GM21515 (cell line): ENCODE measurements around the gene NBL1.
"Not testable (repeated sequence)": the region's sequence is repeated elsewhere in the genome, so short reads cannot be mapped to it uniquely, and the experiment has no call there.

ENCODE experiments used
- ATAC-seq: cut with Tn5 transposase; IDR thresholded peaks from one replicate; pipeline ENCODE4 v1.9.1; 2021; ENCODE audit not compliant: unreplicated experiment

Gene NBL1

GRCh38 chr1:19621274-19621950, 22.7 kb upstream of the NBL1 start:
- no peak for ATAC-seq

- no peak for ATAC-seq
Measured at GRCh38 chr1:19622204-19622603, 21.9 kb upstream of the NBL1 start.

GRCh38 chr1:19623523-19623922, 20.6 kb upstream of the NBL1 start:
- no peak for ATAC-seq

GRCh38 chr1:19625291-19625937, 18.7 kb upstream of the NBL1 start:
- ATAC-seq = no peak

- no peak for ATAC-seq
Measured at GRCh38 chr1:19628879-19629278, 15.2 kb upstream of the NBL1 start.

- ATAC-seq = no peak
Measured at GRCh38 chr1:19629357-19629756, 14.8 kb upstream of the NBL1 start.

- not testable (repeated sequence) for ATAC-seq
Measured at GRCh38 chr1:19630192-19630591, 13.9 kb upstream of the NBL1 start.

- no peak for ATAC-seq
Measured at GRCh38 chr1:19630720-19631395, 13.3 kb upstream of the NBL1 start.

- no peak for ATAC-seq
Measured at GRCh38 chr1:19632211-19632610, 11.9 kb upstream of the NBL1 start.

- no peak for ATAC-seq
Measured at GRCh38 chr1:19633106-19633505, 11.0 kb upstream of the NBL1 start.

- not testable (repeated sequence) for ATAC-seq
Measured at GRCh38 chr1:19635064-19635463, 9.0 kb upstream of the NBL1 start.

GRCh38 chr1:19635646-19636045, 8.5 kb upstream of the NBL1 start:
- ATAC-seq = no peak

GRCh38 chr1:19636065-19636464, 8.0 kb upstream of the NBL1 start:
- ATAC-seq = no peak

- ATAC-seq = not testable (repeated sequence)
Measured at GRCh38 chr1:19636749-19637148, 7.4 kb upstream of the NBL1 start.

- ATAC-seq = no peak
Measured at GRCh38 chr1:19637606-19638005, 6.5 kb upstream of the NBL1 start.

GRCh38 chr1:19639228-19639627, 4.9 kb upstream of the NBL1 start:
- ATAC-seq = not testable (repeated sequence)

- ATAC-seq = no peak
Measured at GRCh38 chr1:19639999-19640362, 4.1 kb upstream of the NBL1 start.

GRCh38 chr1:19640363-19641316, 3.5 kb upstream of the NBL1 start:
- no peak for ATAC-seq

GRCh38 chr1:19643121-19643520, 990 bp upstream of the NBL1 start:
- no peak for ATAC-seq

GRCh38 chr1:19644395-19644680, 227 bp downstream of the NBL1 start:
- no peak for ATAC-seq

GRCh38 chr1:19644681-19645410, 735 bp downstream of the NBL1 start:
- ATAC-seq = no peak
